Keratinocyte (primary cell): Measurements from ENCODE around the gene CCL2. TPM values are rescaled to one million over a fixed set of nuclear protein-coding genes. Genes with fewer than 3 reads are reported as not detected.

ENCODE experiments used
- DNase-seq: peaks from one replicate; pipeline ENCODE4 v3.0.0-alpha.2; 2011; ENCODE audit warnings: low read depth, missing footprints, low spot score
- FAIRE-seq: peaks from 2 replicates; lab custom pipeline; 2011; peaks lifted over from hg19 to GRCh38; lab: Jason Lieb, UNC
- H2AFZ ChIP-seq: 2 replicates; pipeline ENCODE4 v1.6.0; 2012; ENCODE audit warnings: low read length, control low read depth, inconsistent platforms; ENCODE audit not compliant: control insufficient read depth
- H3K27ac ChIP-seq: 2 replicates; pipeline ENCODE4 v1.5.1; 2011; ENCODE audit warnings: low read length; ENCODE audit not compliant: control insufficient read depth, insufficient read depth
- H3K27me3 ChIP-seq: 3 replicates; pipeline ENCODE4 v1.6.0; 2011; ENCODE audit warnings: low read length; ENCODE audit not compliant: control insufficient read depth, insufficient read depth; ENCODE audit errors: extremely low read depth
- H3K36me3 ChIP-seq, 2 experiments: 2 replicates in 1 of 2; 3 replicates in 1 of 2; pipeline ENCODE4 v1.5.1; 2011; ENCODE audit warnings: low read length in 2 of 2, mild to moderate bottlenecking in 1 of 2; ENCODE audit not compliant: control insufficient read depth in 2 of 2, insufficient read depth in 2 of 2; ENCODE audit errors: extremely low read depth in 1 of 2
- H3K4me1 ChIP-seq: 3 replicates; pipeline ENCODE4 v1.5.1; 2011; ENCODE audit warnings: low read length; ENCODE audit not compliant: control insufficient read depth, insufficient read depth; ENCODE audit errors: extremely low read depth
- H3K4me2 ChIP-seq: 3 replicates; pipeline ENCODE4 v1.6.0; 2011; ENCODE audit warnings: low read depth, low read length; ENCODE audit not compliant: control insufficient read depth, insufficient read depth; ENCODE audit errors: extremely low read depth
- H3K4me3 ChIP-seq, 3 experiments: fragments of 200-600 bp in 1 of 3; sonication (generic) in 1 of 3; 2 replicates in 2 of 3; 3 replicates in 1 of 3; pipeline ENCODE4 v1.5.1; 2011 to 2016; ENCODE audit warnings: low read length in 3 of 3, mild to moderate bottlenecking in 3 of 3, control low read depth in 2 of 3, inconsistent platforms in 1 of 3, low read depth in 1 of 3, mixed read lengths in 1 of 3, mixed run types in 1 of 3, moderate library complexity in 1 of 3; ENCODE audit not compliant: control insufficient read depth in 2 of 3, insufficient read depth in 2 of 3; ENCODE audit errors: extremely low read depth in 1 of 3
- H3K79me2 ChIP-seq: 2 replicates; pipeline ENCODE4 v1.6.0; 2012; ENCODE audit warnings: low read length; ENCODE audit not compliant: control insufficient read depth, insufficient read depth
- H3K9ac ChIP-seq: 3 replicates; pipeline ENCODE4 v1.6.0; 2011; ENCODE audit warnings: low read length; ENCODE audit not compliant: control insufficient read depth, insufficient read depth; ENCODE audit errors: extremely low read depth
- H3K9me1 ChIP-seq: 3 replicates; pipeline ENCODE4 v1.6.0; 2011; ENCODE audit warnings: low read length; ENCODE audit not compliant: control insufficient read depth, insufficient read depth; ENCODE audit errors: extremely low read depth
- H3K9me3 ChIP-seq: 2 replicates; pipeline ENCODE4 v1.5.1; 2012; ENCODE audit warnings: low read depth, low read length; ENCODE audit not compliant: control insufficient read depth
- H4K20me1 ChIP-seq: 3 replicates; pipeline ENCODE4 v1.6.0; 2011; ENCODE audit warnings: low read length; ENCODE audit not compliant: control insufficient read depth, insufficient read depth; ENCODE audit errors: extremely low read depth
- EZH2 ChIP-seq: IDR thresholded peaks from one replicate; pipeline ENCODE4 v1.6.1; 2012; ENCODE audit warnings: inconsistent platforms, mild to moderate bottlenecking, low read length, moderate library complexity
- dilution Hi-C: fragments of 300-500 bp; cut with MboI; formaldehyde crosslinking; loops from one replicate; pipeline ENCODE4 v1.7.0; 2020; ENCODE audit warnings: low sequenced_read_pairs; ENCODE audit not compliant: extremely low pct_ligation_motif_present
- polyA plus RNA-seq, 5 experiments: library from polyadenylated mRNA; depleted of rRNA in 3 of 5; stranded (reverse) in 3 of 5; stranded (forward) in 1 of 5; unstranded in 1 of 5; fragments of >200 nt; gene quantifications; 1 replicate in 1 of 5; 2 replicates in 3 of 5; 3 replicates in 1 of 5; pipeline versions ENCODE4 v1.2.1 to v1.2.3, GENCODE V29; 2011 to 2012; ENCODE audit warnings: missing spikeins in 2 of 5, low read depth in 1 of 5, low replicate concordance in 1 of 5
- TF ChIP-seq, protein P1 (sequence below), 3 experiments: IDR thresholded peaks in 1 of 3; conservative IDR thresholded peaks in 1 of 3; optimal IDR thresholded peaks in 1 of 3; 2 replicates in 2 of 3; 3 replicates in 1 of 3; pipeline versions ENCODE3 to v1.5.1; 2011; ENCODE audit warnings: low read length in 3 of 3, mild to moderate bottlenecking in 3 of 3, moderate library complexity in 2 of 3, control low read depth in 1 of 3, inconsistent platforms in 1 of 3; ENCODE audit not compliant: insufficient read depth in 2 of 3; ENCODE audit errors: extremely low read depth in 1 of 3

CCL2 gene
- polyA plus RNA-seq, 1 donor (not counting 4 experiments of a cell fraction or from before 2014, with no cell fraction given): 0.24 TPM

DNA sequence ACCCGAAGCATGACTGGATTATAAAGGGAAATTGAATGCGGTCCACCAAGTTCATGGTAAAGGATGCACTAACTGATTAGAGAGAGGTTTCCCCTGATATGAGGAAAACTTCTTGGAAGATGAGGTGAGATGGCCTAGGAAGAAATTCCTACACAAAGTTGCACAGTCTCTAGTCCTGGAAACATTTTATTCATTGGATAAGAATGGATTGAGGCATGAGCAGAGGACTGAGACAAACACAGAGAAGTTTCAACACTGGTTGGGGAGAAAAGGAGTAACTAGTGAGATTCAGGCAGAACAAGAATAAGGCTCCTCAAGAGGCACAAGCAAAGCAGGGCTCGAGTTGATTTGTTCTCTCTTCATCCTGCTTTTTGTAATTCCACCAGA is 2.0 kb upstream of the CCL2 start:
- no peak for DNase-seq

GRCh38 chr17:34254146-34254545 is 939 bp upstream of the CCL2 start:
- no peak overlapping the region for H3K27ac ChIP-seq

More for the DNA sequence above, 2.0 kb upstream of the CCL2 start:
- no peaks in the 10 kb centered on the region for H3K9me1 ChIP-seq
- no peak for FAIRE-seq
- H3K9ac ChIP-seq: no peak overlapping the region
- no peak overlapping the region for H2AFZ ChIP-seq
- no peaks in the 10 kb centered on the region for H3K9me3 ChIP-seq
- no peak overlapping the region for H3K4me2 ChIP-seq
- peaks cover 26% of the 10 kb centered on the region for H3K4me1 ChIP-seq
- H3K27me3 ChIP-seq: peaks cover 5% of the 10 kb centered on the region
- TF ChIP-seq EZH2: no peak
- TF ChIP-seq, protein P1, sequence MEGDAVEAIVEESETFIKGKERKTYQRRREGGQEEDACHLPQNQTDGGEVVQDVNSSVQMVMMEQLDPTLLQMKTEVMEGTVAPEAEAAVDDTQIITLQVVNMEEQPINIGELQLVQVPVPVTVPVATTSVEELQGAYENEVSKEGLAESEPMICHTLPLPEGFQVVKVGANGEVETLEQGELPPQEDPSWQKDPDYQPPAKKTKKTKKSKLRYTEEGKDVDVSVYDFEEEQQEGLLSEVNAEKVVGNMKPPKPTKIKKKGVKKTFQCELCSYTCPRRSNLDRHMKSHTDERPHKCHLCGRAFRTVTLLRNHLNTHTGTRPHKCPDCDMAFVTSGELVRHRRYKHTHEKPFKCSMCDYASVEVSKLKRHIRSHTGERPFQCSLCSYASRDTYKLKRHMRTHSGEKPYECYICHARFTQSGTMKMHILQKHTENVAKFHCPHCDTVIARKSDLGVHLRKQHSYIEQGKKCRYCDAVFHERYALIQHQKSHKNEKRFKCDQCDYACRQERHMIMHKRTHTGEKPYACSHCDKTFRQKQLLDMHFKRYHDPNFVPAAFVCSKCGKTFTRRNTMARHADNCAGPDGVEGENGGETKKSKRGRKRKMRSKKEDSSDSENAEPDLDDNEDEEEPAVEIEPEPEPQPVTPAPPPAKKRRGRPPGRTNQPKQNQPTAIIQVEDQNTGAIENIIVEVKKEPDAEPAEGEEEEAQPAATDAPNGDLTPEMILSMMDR (optimal IDR thresholded peaks at IDR 0.05 in 1 of 3, IDR thresholded peaks at IDR 0.05 in 1 of 3, conservative IDR thresholded peaks at IDR 0.05 in 1 of 3; ENCODE audit: extremely low read depth in 1 of 3, insufficient read depth in 2 of 3, low read length in 3 of 3): no peak
- no peak overlapping the region for H3K27ac ChIP-seq
- no peaks in the 10 kb centered on the region for H3K79me2 ChIP-seq
- H3K36me3 ChIP-seq: no peaks in the 10 kb centered on the region
- dilution Hi-C loops: no loop called here
- no peaks in the 10 kb centered on the region for H4K20me1 ChIP-seq
- H3K4me3 ChIP-seq: no peak overlapping the region

More at GRCh38 chr17:34254146-34254545, 939 bp upstream of the CCL2 start:
- no peaks in the 10 kb centered on the region for H3K9me3 ChIP-seq
- H2AFZ ChIP-seq: no peak overlapping the region
- dilution Hi-C loops: no loop called here
- no peaks in the 10 kb centered on the region for H3K36me3 ChIP-seq
- no peaks in the 10 kb centered on the region for H3K79me2 ChIP-seq
- no peaks in the 10 kb centered on the region for H3K9me1 ChIP-seq
- peak overlapping the region; percentile 57 for H3K4me2 ChIP-seq
- TF ChIP-seq, protein P1 (optimal IDR thresholded peaks at IDR 0.05 in 1 of 3, IDR thresholded peaks at IDR 0.05 in 1 of 3, conservative IDR thresholded peaks at IDR 0.05 in 1 of 3; ENCODE audit: extremely low read depth in 1 of 3, insufficient read depth in 2 of 3, low read length in 3 of 3): no peak
- TF ChIP-seq EZH2: no peak
- peaks cover 9% of the 10 kb centered on the region for H3K27me3 ChIP-seq
- DNase-seq: no peak
- peak; percentile 61 for FAIRE-seq
- H3K4me1 ChIP-seq: peaks cover 26% of the 10 kb centered on the region
- no peak overlapping the region for H3K9ac ChIP-seq
- no peak overlapping the region for H3K4me3 ChIP-seq
- no peaks in the 10 kb centered on the region for H4K20me1 ChIP-seq
